Measurements from ENCODE around the gene SMAD4. TPM values are rescaled to one million over a fixed set of nuclear protein-coding genes. Genes with fewer than 3 reads are reported as not detected.

Gene SMAD4
- total RNA-seq = 100 to 1,000 TPM in 2 of 4 donors, 10 to 100 TPM in 2; 86.7 to 104 (median 98.6) TPM

DNA sequence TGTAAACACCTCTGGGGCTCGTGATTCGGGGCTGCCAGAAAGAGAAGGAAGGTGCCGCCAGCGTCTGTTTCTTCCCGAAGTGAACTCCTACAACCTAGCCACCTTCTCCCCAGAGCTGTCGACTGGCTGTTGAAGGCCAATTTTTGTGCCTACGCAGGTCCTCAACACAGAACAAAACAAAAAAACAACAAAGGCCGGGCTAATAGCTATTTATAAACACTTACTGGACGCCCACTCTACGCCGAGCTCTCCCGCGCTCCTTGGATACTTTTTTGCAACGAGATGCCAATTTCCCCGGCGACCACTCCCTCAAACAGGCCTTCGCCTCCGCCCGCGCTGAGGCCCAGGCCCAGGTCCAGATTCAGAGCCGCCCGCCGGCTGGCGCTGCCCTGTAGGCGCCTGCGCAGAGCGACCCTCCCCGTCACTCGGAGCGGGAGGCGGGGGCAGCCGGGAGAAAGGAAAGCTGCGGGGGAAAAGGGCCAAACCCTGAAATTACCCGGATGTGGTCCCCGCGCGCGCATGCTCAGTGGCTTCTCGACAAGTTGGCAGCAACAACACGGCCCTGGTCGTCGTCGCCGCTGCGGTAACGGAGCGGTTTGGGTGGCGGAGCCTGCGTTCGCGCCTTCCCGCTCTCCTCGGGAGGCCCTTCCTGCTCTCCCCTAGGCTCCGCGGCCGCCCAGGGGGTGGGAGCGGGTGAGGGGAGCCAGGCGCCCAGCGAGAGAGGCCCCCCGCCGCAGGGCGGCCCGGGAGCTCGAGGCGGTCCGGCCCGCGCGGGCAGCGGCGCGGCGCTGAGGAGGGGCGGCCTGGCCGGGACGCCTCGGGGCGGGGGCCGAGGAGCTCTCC, at the start of gene SMAD4:
SMAD4 (plus strand) TSS at position 520 of the 843 bp plus-strand sequence. CDS start 16,834 bp downstream, outside the sequence.
- DNase-seq (ENCODE audit: low spot score) (peak; percentile 93), ATAC-seq (ENCODE audit: low FRiP score) (peak; percentile 96)
- TF ChIP-seq CTCF (IDR thresholded peaks at IDR 0.05) = no peak

DNA sequence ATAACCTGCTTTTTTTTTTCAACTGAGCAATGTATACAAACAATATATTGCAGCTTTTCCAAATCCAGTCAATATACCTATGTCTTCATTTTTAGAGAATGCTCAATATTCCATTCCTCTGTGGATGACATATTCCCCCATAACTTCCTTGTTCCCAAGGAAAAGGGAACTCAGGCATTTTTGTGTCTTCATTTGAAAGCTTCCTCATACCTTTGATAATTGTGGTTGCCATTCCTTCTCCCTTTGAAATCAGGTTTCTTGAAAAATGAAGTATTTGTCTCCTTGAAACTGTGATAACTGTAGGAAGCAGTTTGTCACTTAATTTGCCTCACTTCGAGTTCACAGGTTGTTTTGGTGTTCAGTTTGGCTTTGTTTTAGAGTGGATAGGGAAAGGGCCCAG, 48.6 kb upstream of the SMAD4 start:
- ATAC-seq (ENCODE audit: low FRiP score) = no peak
- TF ChIP-seq CTCF (IDR thresholded peaks at IDR 0.05) = no peak
- no peak for DNase-seq (ENCODE audit: low spot score)

DNA sequence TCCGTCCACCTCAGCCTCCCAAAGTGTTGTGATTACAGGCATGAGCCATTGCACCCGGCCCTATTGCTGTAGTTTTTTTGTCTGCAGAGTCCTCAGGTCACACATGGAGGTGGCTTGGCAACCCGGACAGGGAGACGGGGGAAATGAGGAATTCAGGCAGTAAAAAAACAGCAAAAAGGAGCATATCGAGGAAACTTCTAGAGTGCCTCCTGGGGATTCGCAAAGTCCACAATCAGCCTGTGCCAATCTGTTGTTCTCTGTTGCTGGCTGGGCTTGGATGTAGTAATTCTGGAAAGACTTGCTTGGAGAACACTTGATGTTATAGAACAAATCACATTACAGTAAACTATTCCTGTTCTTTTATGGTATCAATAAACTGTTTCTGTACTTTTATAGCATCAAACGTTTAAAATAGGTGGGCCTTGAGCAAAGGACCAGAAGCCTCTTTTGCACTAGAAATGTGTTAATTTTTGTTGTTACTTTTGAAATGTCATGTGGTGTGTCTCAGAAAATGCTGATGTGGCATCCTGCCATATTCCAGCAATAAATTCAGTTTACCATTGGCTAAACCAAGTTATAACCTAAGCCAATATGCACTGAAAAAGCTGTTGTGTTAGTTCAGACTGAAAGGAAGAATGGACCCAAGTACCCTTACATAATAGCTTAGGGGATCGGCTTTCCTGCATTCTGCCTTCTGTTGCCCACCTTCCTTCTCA, 47.8 kb upstream of the SMAD4 start:
- no peak for ATAC-seq (ENCODE audit: low FRiP score)
- no peak for TF ChIP-seq CTCF (IDR thresholded peaks at IDR 0.05)
- DNase-seq (ENCODE audit: low spot score) = no peak

DNA sequence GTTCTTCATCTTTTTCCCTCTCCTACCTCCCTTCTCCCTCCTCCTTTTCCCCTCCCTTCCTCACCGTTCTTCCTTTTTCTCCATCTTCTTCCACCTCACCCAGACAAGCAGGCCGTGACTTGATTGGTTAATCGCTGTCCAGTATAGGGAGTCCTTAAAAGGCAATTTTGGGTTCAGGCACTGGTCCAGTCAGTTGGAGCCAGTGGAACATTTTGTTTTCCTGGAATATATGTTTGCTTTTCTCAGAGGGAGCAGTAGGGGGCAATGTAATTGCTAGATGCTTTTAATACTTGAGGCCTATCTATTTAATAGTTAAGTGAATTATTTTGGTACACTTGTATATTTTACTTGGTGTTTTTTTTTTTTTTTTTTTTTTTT, 47.2 kb upstream of the SMAD4 start:
- TF ChIP-seq CTCF (IDR thresholded peaks at IDR 0.05) = no peak

GRCh38 chr18:50986360-50987087, 43.5 kb upstream of the SMAD4 start:
- TF ChIP-seq CTCF (IDR thresholded peaks at IDR 0.05) = no peak
- ATAC-seq (ENCODE audit: low FRiP score) = no peak

More for the DNA sequence above, 47.2 kb upstream of the SMAD4 start:
- DNase-seq (ENCODE audit: low spot score) = no peak
- ATAC-seq (ENCODE audit: low FRiP score) = no peak

DNA sequence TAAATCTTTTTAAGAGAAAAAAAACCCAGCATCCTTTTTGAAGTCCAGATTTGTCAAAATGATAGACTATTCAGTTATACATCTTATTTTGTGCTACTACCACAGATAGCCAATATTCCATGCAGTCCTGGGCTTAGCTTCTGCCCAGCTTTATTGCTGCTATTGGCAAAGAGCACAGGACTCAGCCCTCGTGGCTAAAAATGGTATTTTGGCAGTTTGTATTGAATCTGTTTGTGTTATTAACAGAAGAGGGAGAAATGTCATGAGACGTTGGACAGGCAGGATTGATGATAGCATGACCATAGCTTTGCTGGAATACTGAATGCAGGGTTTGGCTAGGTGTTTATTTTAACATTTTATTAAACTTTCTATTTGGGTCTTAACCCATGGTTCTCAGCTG, 42.8 kb upstream of the SMAD4 start:
- DNase-seq (ENCODE audit: low spot score) (no peak), ATAC-seq (ENCODE audit: low FRiP score) (no peak)
- TF ChIP-seq CTCF (IDR thresholded peaks at IDR 0.05) = no peak

More at GRCh38 chr18:50986360-50987087, 43.5 kb upstream of the SMAD4 start:
- no peak for DNase-seq (ENCODE audit: low spot score)

Data from omental fat pad (tissue), 4 donors.